HG03280 (cell line): ENCODE measurements around the gene MOSMO.

ENCODE experiments used
- ATAC-seq: cut with Tn5 transposase; IDR thresholded peaks from one replicate; pipeline ENCODE4 v1.9.1; 2021; ENCODE audit warnings: mild to moderate bottlenecking, moderate library complexity; ENCODE audit not compliant: unreplicated experiment

Gene MOSMO

DNA sequence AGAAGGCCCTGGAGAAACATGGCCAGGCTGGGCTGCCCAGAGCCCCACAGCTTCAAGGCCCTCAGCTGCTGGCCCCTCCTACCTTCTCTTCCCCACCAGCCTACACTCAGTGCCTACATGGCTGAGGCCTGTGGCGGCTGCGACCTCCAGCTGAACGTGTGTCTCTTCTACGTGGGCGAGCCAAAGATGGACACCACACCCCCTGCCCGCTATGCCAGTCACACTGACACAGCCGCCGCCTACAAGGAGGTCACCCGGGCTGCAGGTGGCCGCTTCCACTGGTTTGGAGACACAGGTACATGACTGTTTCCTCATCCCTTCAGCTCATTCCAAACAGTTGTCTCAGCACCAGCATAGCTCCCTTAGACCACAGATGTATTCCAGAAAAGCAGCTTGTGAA is 124.9 kb downstream of the MOSMO start:
- ATAC-seq: no peak
